CD4-positive, alpha-beta T cell treated with Interleukin-12 subunit alpha and Interleukin-12 subunit beta, for 1 hour (primary cell): Measurements from ENCODE around the gene NDUFA12.
"Not testable (repeated sequence)": the region's sequence is repeated elsewhere in the genome, so short reads cannot be mapped to it uniquely, and the experiment has no call there.

ENCODE experiments used
- DNase-seq: peaks from one replicate; pipeline ENCODE4 v3.0.0-alpha.2; 2020

The NDUFA12 gene

DNA sequence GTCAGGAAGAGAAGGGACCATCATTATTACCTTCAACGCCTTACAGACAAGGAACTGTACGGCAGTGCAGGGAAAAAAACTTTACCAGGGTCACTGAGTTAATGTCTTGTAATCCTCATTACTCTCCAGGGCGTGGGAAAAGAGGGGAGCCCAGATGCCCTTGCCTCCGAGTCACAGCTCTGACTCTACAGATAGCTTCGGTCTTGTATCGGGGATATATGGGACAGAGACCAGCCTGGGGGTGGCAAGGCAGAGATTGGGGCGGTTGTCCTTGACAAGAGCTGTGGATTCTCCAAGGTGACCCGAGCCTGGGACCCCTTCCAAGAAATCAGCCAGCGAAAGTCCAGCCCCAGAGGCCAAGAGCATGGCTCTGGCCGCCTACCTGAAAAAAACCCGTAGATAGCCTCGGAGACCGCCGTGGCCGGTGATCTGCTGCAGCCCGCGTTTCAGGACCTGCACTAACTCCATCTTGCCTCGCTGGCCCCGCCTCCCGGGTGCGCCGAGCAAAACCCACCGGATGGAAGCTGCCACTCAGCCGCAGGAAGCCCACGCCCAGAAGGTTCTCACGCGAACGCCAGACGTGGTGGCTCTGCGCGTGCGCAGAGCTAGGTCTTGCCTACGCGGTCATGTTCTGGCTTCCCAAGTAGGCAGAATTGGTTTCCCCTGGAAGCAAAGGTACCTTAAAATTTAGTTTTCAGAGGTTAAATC, at the start of gene NDUFA12:
Gene NDUFA12, minus strand, starts transcription at position 485 of the 708 bp plus-strand sequence. Its CDS starts 17 bp downstream, at position 468.
- peak; percentile 95 for DNase-seq

DNA sequence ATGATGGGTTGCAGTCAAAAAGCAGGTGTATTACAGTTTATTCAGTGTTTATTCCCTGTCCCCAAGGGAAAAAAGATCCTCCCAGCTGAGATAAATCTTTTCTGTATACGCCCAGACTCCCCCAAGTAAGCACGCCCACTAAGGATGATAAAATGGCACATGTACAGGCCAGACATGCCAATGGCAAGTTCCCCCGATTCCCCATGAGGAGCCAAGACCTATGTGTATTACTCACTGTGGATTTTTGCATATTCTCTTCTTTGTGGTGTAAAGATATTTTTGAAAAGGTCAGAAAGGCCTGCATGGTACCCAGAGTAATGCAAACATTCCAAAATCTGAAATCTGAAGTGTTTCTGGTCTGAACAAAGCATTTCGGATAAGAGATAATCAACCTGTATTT, 47.7 kb upstream of the NDUFA12 start:
- DNase-seq: no peak

DNA sequence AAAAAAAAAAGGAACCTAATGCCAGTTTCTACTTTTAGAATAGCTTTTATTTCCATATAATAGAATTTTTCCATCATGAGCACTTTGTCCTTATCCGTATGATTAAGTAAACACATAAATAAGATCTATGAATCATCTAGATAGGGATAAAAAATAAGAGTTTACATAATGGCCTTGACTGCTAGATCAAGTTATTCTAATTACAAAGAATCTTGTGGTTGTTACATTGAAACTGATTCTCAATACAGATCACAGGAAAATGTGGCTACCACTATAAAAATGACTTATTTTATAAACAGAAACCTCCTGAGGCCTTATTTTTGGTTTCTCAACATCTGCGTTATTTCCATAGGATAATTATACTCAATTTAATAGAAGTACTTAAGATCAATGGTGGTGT, 34.4 kb upstream of the NDUFA12 start:
- DNase-seq: no peak

DNA sequence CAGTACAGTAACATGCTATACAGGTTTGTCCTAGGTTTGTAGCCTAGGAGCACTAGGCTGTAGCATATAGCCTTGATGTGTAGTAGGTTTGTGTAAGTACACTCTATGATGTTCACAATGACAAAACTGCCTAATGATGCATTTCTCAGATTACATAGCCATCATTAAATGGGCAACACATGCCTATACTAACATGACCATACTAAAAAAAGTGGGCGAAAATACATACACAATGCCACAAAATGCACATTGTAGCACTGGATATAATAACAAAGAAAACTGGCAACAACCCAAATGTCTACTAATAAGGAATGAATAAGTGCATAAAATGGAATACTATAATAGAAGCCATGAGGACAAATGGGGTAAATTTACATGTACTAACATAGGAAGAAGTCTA, 31.3 kb upstream of the NDUFA12 start:
- DNase-seq: no peak

DNA sequence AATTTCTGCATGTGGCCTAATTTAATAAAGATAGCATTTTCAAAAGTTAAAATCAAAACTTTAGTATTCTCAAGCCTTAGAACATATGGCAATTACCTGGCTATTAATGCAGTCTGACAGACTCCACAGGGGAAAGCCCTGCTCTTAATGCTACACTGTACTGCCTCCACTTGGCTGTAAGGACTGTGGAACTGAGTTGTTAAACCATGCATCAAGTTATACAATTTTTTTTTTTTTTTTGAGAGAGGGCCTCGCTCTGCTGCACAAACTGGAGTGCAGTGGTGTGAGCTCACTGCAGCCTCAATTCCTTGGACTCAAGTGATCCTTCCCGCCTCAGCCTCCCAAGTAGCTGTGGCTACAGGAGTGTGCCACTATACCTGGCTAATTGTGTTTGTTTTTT, 19.0 kb upstream of the NDUFA12 start:
- DNase-seq: no peak

DNA sequence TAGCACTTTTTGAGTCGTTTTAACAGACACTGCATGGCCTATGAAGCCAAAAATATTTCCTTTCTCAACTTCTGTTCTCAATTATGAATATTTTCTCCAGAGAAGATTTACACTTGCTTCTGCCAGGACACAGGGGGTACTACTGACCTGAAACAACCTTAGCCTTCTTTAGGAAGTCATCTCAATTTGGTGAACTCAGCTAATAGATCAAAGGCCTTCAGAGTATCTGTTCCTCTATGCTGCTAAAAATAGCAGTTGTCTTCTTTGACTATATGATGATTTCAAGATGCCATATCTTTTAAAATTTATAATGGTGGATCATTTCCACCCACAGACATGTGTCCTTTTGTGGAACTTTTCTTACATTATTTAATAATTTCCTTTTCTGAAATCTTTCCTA, 14.0 kb upstream of the NDUFA12 start:
- DNase-seq: no peak

DNA sequence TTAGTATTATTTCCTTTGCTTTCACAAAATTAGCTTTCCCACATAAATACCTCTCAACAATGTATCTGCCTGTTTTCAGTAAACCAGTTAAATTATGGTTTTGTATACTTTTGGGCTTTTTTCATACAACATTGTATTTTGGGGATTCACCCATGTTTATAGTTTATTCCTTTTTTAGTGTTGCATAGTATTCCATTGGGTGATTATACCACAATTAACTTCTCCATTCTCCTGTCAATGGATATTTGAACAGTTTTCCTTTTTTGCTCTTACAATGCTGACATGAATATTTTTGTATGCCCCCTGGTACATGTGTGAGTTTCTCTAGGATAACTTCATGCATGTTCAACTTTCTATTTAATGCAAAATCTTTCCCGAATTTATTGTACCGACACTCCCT, 12.6 kb upstream of the NDUFA12 start:
- no peak for DNase-seq

DNA sequence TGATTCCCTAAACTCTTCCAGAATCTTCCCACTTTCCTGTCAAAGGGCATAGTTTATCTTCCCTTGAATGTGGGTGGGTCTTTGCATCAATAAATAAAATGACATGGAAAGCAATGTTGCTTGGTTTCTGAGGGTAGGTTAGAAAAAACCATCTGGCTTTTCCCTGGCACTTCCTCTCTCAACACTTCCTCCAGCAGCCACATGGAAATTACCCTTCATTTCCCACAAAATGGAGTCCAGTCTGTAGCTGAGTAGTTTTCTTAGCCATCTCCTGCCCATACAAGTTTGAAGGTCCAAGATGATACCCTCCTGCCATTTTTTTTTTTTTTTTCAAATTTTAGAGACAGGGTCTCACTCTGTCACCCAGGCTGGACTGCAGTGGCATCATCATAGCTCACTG, 11.1 kb upstream of the NDUFA12 start:
- no peak for DNase-seq

DNA sequence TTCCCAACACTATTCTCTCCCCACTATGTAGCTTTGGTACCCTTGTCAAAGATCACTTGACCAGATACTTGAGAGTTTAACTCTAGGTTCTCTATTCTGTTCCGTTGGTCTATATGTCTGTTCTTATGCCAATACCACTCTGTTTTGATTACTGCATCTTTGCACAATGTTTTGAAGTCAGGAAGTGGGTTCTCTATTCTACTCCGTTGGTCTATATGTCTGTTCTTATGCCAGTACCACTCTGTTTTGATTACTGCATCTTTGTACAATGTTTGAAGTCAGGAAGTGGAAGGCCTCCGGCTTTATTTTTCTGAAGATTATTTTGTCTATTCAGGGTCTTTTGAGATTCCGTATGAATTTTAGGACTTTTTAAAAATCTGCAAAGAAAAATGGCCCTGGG, 2.7 kb upstream of the NDUFA12 start:
- no peak for DNase-seq

DNA sequence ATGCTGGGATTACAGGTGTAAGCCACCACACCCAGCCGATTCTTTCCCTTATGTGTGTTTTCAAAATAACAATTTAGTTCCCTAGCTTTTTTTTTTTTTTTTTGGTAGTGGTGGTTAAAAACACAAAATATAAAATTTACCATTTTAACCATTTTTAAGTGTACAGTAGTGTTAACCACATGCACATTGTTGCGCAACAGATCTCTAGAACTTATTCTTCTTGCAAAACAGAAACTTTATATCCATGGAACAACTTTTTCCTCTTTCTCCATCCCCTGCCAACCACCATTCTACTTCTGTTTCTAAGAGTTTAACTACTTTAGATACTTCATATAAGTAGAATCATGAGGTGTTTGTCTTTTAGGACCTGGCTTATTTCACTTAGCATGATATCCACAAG, 1.1 kb upstream of the NDUFA12 start:
- no peak for DNase-seq

DNA sequence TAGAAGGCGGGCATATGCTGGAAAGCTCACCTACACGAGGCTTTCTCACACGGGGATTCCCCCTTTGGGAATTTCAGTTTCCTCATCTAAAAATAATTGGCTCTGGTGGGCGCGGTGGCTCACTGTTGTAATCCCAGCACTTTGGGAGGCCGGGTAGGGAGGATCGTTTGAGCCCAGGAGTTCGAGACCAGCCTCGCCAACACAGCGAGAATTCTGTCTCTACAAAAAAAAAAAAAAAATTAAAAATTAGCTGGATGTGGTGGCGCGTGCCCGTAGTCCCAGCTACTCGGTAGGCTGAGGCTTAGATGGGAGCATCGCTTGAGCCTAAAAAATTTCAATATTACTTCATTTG, 400 bp upstream of the NDUFA12 start:
- no peak for DNase-seq

DNA sequence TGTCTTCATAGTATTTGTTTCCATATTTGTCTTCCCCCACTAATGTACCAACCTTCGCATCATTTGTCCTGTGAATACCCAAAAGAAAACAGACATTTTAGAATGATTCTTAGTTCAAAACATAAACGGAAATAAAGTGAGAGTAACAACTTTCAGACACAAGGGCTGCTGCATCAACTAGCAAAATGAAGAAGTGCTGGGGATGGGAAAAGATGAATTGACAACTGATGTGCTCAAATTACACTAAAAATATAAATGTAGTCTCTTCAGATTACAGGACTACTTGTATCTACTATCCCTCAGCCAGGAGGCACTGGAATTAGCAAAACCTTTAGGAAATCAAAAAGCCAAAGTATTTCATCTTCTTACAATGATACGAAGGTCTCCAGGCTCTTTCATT, 743 bp downstream of the NDUFA12 start:
- no peak for DNase-seq

DNA sequence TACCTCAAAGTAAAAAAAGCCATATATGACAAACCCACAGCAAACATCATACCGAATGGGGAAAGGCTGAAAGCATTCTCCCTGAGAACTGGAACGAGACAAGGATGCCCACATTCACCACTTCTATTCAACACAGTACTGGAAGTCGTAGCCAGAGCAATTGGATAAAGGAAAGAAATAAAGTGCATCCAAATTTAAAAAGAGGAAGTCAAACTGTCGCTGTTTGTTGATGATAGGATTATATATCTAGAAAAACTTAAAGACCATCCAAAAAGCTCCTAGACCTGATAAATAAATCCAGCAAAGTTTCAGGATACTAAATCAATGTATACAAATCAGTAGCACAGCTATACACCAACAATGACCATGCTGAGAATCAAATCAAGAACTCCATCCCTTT, 5.2 kb downstream of the NDUFA12 start:
- DNase-seq: no peak

DNA sequence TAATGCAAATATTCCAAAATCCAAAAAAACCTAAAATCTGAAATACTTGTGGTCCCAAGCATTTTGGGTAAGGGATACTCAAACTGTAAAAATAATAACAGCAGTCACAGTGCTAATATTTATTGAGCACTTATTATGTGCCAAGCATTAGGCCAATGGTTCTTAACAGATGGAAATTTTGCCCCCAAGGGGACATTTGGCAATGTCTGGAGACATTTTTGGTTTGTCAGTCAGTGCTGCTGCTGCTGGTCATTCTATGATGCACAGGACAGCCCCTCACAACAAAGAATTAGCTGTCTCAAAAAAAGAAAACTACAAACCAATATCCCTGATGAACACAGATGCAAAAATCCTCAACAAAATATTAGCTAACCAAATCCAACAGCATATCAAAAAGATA, 5.8 kb downstream of the NDUFA12 start:
- no peak for DNase-seq

DNA sequence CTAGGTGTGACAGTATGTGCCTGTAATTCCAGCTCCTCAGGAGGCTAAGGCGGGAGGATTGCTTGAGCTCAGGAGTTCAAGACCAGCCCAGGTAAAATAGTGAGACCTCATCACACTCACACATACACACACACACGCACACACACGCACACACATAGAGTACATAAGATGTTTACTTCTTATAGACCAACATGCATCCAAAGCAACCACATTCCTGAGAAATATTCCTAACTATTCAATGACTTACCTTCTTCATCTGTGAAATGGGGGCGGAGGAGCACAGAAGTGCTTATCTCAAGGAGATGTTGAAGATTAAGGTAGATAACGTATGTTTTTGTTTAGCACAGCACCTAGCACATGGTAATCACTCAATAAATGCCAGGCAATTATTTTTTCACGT, 6.4 kb downstream of the NDUFA12 start:
- no peak for DNase-seq

DNA sequence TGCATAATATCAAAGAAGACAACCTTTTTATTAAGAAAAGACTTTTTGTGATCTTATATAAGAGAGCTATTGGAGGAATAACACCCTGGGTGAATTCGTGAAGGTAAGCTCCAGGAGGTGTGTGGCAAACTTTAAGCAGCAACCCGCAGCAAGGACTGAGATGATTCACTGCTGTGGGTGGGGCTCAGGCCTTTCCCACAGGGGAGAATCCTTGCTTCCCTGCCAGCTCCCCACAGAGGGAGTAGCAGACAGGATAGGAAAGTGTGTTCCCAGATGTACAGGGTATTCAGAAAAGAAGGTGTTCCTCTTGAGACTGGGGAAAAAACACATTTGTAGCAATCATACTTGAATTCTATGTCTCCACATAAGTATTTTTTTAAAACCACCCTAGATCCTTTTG, 9.2 kb downstream of the NDUFA12 start:
- DNase-seq: no peak

DNA sequence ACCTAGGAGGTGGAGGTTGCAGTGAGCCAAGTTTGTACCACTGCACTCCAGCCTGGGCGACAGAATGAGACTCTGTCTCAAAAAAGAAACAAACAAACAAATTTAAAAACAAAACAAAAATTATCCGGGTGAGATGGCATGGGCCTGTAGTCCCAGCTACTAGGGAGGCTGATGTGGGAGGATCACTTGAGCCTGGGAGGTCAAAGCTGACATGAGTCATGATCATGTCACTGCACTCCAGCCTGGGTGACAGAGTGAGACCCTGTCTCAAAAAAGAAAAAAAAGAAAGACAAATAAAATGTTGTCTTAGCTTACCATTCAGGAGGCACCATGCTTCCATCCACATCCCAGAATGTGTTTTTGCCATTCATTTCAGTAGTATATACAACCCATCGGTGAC, 9.6 kb downstream of the NDUFA12 start:
- not testable (repeated sequence) for DNase-seq

DNA sequence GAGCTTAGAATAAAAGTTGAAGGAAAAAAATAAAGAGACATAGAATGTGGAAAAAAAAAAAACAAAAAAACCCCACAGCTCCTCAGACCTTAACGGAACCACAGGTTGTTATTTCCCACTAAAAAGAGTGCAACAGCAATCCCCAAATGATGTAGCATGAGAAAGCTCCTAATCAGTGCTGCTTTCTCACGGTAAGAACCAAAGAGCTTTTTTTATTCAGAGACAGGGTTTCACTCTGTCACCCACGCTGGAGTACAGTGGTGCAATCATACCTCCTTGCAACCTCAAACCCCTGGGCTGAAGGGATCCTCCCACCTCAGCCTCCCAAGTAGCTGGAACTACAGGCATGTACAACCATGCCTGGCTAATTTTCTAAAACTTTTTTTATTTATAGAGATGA, 13.3 kb downstream of the NDUFA12 start:
- no peak for DNase-seq

DNA sequence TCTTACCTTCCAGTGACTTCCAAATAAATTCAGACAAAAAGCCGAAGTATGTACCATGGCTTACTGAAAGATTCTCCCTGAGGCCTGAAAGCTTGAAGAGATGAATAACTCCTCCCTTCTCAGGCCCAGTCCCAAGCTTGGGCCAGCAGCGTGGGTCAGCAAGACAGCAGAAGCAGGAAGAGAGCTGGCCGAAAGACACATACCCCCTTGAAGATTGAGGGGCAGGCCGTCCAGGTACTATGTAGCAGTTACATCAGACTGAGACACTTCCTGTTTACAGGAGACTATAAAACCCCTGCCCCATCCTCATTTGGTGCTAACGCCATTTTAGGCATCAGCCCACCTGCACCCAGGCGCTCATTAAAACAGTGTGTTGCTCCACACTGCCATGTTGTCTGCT, 15.0 kb downstream of the NDUFA12 start:
- DNase-seq: peak; percentile 44

DNA sequence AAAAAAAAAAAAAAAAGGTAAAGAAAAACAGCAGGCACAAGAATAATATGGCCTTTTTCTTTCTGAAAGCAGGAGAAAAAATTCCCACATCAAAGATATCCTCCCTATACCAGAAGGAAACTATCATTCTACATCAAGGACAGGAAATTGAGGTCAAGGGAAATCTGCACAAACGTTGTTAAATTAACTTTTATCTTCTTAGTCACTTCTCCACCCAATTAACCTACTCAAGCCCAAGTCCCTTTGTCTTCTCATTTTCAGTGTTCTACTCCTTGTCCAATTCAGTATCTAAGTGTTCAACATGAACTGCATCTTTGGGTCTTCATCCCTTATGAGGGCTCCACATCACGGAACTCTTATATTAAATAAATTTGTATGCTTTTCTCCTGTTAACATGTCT, 15.7 kb downstream of the NDUFA12 start:
- peak; percentile 52 for DNase-seq

DNA sequence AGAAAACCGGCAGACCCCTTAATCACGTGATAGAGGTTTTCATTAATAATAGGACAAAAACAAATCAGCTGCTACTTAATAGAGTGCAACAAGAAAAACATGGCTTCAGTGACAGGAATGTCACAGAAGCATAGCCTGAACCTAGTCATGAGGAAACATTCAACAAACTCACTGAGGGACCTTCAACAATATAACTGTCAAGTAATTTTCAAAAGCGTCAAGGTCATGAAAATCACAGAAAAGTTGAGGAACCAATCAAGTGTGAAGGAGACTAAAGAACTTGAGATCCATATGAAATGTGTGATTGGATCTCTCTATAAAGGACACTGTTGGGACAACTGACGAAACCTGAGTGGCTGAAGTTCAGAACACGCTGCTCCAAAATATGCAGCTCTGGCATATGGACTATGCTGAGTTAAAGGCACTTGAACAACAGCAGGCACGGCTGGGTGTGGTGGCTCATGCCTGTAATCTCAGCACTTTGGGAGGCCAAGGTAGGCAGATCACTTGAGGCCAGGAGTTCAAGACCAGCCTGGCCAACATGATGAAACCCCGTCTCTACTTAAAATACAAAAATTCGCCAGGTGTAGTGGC, 16.3 kb downstream of the NDUFA12 start:
- no peak for DNase-seq

DNA sequence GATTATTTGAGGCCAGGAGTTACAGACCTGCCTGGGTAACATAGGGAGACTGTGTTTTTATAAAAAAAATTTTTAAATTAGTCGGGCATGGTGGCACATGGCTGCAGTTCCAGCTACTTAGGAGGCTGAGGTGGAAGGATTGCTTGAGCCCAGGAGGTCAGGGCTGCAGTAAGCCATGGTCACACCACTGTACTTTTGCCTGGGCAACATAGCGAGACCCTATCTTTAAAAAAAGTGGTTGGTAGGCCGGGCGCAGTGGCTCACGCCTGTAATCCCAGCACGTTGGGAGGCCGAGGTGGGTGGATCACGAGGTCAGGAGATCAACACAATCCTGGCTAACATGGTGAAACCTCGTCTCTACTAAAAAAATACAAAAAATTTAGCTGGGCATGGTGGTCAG, 18.4 kb downstream of the NDUFA12 start:
- DNase-seq: not testable (repeated sequence)

DNA sequence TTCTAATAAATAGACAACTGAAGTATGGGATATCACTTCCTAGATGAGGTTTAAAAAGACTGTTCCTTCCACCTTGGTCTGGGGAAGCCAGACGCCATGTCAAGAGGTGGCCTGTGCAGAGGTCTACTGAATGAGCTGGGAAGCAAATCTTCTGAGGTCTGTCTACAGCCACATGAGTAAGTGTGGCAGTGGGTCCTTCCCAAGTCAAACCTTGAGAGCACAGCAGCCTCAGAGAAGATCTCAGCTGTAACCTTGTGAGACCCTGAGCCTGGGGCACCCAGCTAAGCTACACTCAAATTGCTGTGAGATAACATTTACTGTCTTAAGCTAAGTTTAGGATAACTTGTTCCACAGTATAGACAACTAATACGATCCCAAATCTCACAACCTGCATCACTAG, 20.2 kb downstream of the NDUFA12 start:
- DNase-seq: no peak

DNA sequence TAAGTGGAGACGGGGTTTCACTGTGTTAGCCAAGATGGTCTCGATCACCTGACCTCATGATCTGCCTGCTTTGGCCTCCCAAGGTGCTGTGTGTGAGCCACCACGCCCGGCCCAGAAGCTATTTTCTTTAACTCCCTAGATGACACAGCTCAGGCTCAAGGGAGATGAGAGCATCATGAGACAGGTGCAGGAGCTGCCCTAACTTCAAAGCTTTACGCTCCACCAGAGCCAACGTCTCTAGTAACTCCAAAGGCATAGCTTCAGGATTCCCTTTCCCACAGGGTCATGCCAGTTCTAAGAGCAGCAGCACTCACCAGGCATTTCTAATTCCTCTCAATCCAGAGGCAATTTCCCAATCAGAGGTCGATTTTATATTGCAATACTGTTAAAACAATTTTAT, 21.0 kb downstream of the NDUFA12 start:
- no peak for DNase-seq

DNA sequence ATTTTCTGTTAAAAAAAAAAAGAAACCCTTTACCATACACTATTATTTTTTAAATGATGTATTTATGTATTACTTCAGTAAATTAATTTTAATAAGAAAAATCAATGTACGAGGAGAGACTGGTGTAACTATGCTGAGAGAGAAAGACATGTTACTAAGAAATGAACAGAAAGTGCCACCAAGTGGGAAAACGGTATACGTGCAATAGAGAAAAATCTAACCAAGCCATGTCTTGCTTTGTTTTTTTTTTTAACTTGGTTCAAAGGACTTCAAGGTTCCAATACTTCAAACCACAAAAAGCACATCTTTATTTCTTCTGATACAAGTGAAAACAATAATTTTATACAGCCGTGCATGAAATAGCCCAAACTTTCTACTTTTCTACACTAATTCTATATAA, 22.9 kb downstream of the NDUFA12 start:
- DNase-seq: peak; percentile 35
